Subcutaneous abdominal adipose tissue (tissue), 5 donors: ENCODE measurements around the gene SHB.
A peak's percentile ranks its signal among the peaks of the same experiment; 100 is the strongest.

Experiments
- H3K27ac ChIP-seq: one replicate; pipeline ENCODE4 v1.7.0; 2013; ENCODE audit warnings: low read depth, mild to moderate bottlenecking, inconsistent platforms, low read length, moderate library complexity
- H3K27me3 ChIP-seq, 5 donors: one replicate each; pipeline ENCODE4 v1.7.0; 2013; ENCODE audit warnings: low read length in 5 of 5, inconsistent platforms in 1 of 5; ENCODE audit not compliant: control insufficient read depth in 5 of 5, insufficient read depth in 4 of 5
- H3K36me3 ChIP-seq, 5 donors: one replicate each; pipeline ENCODE4 v1.7.0; 2013; ENCODE audit warnings: low read length in 5 of 5; ENCODE audit not compliant: control insufficient read depth in 5 of 5, insufficient read depth in 5 of 5
- H3K4me1 ChIP-seq, 5 donors: one replicate each; pipeline ENCODE4 v1.7.0; 2013; ENCODE audit warnings: low read length in 5 of 5, mild to moderate bottlenecking in 3 of 5, moderate library complexity in 1 of 5; ENCODE audit not compliant: control insufficient read depth in 5 of 5, insufficient read depth in 5 of 5
- H3K4me3 ChIP-seq, 5 donors: one replicate each; pipeline ENCODE4 v1.7.0; 2013; ENCODE audit warnings: low read length in 5 of 5, low read depth in 1 of 5
- H3K9ac ChIP-seq, 5 donors: one replicate each; pipeline ENCODE4 v1.7.0; 2013; ENCODE audit warnings: low read length in 5 of 5, mild to moderate bottlenecking in 4 of 5, moderate library complexity in 3 of 5
- H3K9me3 ChIP-seq, 5 donors: one replicate each; pipeline ENCODE4 v1.7.0; 2013; ENCODE audit warnings: low read length in 5 of 5; ENCODE audit not compliant: control insufficient read depth in 5 of 5
- donor health status: healthy.
- donor health status: healthy.
- donor health status: healthy.
- donor health status: healthy.
- donor health status: healthy.

Gene SHB

DNA sequence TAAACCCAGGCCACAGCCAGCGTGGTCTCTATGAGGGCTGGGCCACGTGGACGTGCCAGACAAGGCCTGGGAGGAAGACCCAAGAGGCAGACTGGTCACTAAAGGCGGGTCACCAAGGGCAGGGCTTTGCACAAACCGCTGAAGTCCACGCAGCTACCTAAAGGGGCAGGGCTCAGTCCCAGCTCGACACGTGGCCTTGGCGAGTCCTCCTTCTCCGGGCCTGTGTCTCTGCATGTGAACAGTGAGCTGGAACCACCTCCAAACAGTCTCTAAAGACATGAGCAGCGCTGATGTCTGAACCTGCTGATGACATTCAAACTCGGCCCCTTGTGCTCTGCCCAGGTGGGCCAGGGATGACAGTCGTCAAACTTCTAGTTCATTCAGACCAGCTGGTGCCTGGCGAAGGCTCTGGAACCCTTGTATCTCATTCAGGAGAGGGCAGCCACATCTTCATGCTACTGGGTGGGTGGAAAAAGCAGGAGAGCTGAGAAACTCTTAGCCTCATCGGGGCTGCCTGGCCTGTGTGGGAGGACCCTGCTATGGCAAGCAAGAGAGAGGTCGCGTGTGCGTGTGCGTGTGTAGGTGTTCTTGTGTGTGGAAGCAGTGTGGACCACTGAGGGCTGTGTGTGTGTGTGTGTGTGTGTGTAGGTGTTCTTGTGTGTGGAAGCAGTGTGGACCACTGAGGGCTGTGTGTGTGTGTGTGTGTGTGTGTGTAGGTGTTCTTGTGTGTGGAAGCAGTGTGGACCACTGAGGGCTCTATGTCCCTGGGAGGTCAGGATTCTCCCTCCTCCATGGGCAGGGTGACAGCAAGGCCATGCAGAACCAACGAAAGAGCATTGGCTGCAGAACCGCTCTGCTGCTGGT lies 151.0 kb downstream of the SHB start:
- Histone ChIP-seq H3K9ac (peak overlapping the region in 1 of 5 donors; percentile 30), H3K36me3 (peaks cover 0 to 15% (median 3%) of the 10 kb centered on the region in 5 donors), H3K4me1 (peaks cover 0 to 49% (median 12%) of the 10 kb centered on the region in 5 donors), H3K27me3 (no peaks in the 10 kb centered on the region), H3K9me3 (no peaks in the 10 kb centered on the region), H3K27ac (peak overlapping the region; percentile 65), H3K4me3 (no peak overlapping the region)

DNA sequence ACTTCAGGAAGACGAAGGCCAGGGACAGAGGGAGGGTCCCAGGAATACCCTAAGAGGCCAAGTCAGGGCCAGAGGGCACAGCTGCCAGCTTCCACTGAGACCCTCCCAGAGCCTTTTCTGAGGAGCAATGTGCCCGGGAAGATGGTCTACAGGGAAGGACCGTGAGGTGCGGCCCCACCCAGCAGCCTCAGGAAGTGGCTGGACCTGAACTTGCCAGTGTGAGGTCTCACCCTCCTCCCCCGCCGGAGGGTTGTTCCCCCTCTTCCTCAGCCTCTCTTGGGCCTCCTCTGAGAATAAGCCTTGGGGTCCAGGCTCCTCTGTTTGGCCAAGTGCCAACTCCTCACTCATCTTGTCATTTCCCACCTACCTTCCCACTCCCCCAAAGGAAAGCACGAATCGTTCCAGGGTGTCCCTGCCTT lies 151.7 kb downstream of the SHB start:
- no peaks in the 10 kb centered on the region for H3K27me3 ChIP-seq
- H3K27ac ChIP-seq = peak overlapping the region; percentile 65
- H3K4me1 ChIP-seq = peaks cover 0 to 49% (median 12%) of the 10 kb centered on the region in 5 donors
- H3K9ac ChIP-seq = peak overlapping the region in 1 of 5 donors; percentile 4
- H3K36me3 ChIP-seq = peaks cover 0 to 15% (median 3%) of the 10 kb centered on the region in 5 donors
- no peaks in the 10 kb centered on the region for H3K9me3 ChIP-seq
- H3K4me3 ChIP-seq = no peak overlapping the region

- Histone ChIP-seq H3K9ac (peak overlapping the region in 1 of 5 donors; percentile 4), H3K4me3 (no peak overlapping the region), H3K27me3 (no peaks in the 10 kb centered on the region), H3K9me3 (no peaks in the 10 kb centered on the region), H3K4me1 (peaks cover 0 to 49% (median 8%) of the 10 kb centered on the region in 5 donors), H3K36me3 (peaks cover 0 to 15% (median 3%) of the 10 kb centered on the region in 5 donors), H3K27ac (peak overlapping the region; percentile 65)
Measured at GRCh38 chr9:37916471-37917312, 152.3 kb downstream of the SHB start.

DNA sequence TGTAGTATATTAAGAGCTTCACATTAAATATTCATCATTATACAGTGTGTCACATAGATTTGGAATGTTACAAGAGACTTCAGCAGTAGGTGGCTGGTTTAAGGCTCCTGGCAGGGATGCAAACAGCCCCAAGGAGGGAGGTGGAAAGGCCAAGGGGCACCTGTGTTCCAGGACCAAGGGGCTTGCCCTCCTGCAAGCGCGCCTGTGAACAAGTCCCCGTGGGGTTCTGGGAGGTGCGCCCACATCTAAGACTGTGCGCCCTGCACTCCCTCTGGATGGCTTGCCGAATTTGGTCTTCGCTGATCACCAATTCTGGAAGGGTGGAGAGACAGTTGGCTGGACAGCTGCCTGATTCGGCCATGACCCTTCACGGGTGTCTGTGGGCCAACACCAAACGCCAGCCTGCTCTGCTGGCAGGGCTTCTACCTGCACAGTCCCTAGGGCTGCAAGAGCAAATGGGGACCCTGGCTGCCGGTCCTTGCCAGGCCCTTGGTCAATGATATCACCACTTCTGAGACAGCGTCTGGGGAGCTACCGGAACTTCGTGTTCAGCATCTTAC lies 153.0 kb downstream of the SHB start:
- peaks cover 0 to 53% (median 7%) of the 10 kb centered on the region in 5 donors for H3K4me1 ChIP-seq
- peak overlapping the region; percentile 65 for H3K27ac ChIP-seq
- no peak overlapping the region for H3K9ac ChIP-seq

DNA sequence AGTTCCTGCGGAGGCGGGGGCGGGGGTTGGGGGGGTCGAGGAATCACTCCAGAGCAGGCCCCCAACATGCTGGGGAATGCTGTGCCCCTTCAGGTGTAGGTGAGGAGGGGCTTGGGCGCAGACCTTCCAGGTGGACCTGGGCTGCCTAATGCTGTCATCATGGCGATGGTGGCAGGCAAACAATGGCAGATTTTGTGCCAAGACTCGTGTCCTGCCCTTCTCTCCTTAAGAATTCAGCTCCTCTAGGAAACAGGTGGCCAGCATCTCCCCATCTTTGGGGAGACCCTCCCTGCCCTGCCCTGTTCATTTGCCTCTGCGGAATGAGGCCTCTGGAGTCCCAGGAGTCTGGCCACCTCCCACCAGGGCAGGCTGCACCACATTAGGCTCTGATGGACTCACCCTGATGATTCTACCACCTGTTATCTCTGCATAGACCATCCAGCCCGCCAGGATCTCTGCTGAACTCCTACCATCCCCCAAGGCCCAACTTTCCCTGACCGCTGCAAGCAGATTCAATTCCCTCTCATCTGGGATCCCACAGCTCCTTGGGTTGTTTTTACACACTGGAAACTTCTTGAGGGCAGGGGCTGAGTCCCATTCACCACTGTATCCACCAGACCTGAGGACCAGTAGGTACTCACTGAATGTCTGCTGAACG lies 154.2 kb downstream of the SHB start:
- Histone ChIP-seq H3K9ac (no peak overlapping the region), H3K27me3 (no peaks in the 10 kb centered on the region), H3K27ac (no peak overlapping the region), H3K4me1 (peaks cover 0 to 53% (median 7%) of the 10 kb centered on the region in 5 donors), H3K9me3 (no peaks in the 10 kb centered on the region), H3K36me3 (peaks cover 0 to 15% (median 3%) of the 10 kb centered on the region in 5 donors), H3K4me3 (no peak overlapping the region)

More for the DNA sequence above, 153.0 kb downstream of the SHB start:
- Histone ChIP-seq H3K4me3 (no peak overlapping the region), H3K27me3 (no peaks in the 10 kb centered on the region), H3K36me3 (peaks cover 0 to 15% (median 3%) of the 10 kb centered on the region in 5 donors), H3K9me3 (no peaks in the 10 kb centered on the region)

- H3K27me3 ChIP-seq = no peaks in the 10 kb centered on the region
- H3K4me3 ChIP-seq = no peak overlapping the region
- H3K9ac ChIP-seq = no peak overlapping the region
- peaks cover 0 to 53% (median 7%) of the 10 kb centered on the region in 5 donors for H3K4me1 ChIP-seq
- no peak overlapping the region for H3K27ac ChIP-seq
- no peaks in the 10 kb centered on the region for H3K9me3 ChIP-seq
- H3K36me3 ChIP-seq = peaks cover 0 to 11% (median 0%) of the 10 kb centered on the region in 5 donors
Measured at GRCh38 chr9:37914154-37914551, 154.9 kb downstream of the SHB start.

DNA sequence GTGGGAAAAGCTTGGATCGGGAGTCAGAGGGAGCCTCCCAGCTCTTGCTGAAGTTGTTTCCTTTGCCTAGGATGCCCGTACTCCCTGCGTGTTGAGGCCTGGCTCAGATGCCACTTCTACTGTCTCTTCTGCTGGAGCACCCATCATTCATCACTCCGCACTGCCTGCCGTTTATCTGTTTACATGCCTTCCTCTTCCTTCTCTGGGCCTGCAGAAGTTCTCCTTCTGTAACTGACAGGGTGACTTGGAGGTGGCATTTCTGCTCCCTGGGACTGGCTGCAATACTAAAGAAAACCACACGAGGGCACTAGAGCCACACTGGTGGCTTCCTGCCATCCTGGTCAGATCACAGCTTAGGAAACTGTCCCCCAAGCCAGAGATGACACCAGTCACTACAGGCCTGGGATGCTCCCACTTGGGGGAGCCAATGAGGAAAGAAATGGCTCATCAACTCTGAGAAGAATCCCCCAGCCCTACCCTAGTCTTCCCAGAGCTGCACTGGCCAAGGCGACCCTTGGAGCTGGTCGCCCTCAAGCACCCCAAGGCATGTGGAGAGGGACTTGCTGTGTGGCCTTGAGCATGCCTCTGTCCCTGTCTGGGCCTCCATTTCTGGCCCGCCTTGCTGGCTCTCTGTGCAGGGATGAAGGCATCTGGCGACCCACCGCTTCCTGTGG lies 155.4 kb downstream of the SHB start:
- Histone ChIP-seq H3K9me3 (no peaks in the 10 kb centered on the region), H3K27ac (no peak overlapping the region), H3K27me3 (no peaks in the 10 kb centered on the region), H3K4me1 (peaks cover 0 to 53% (median 7%) of the 10 kb centered on the region in 5 donors), H3K9ac (no peak overlapping the region), H3K4me3 (no peak overlapping the region), H3K36me3 (peaks cover 0 to 11% (median 0%) of the 10 kb centered on the region in 5 donors)

DNA sequence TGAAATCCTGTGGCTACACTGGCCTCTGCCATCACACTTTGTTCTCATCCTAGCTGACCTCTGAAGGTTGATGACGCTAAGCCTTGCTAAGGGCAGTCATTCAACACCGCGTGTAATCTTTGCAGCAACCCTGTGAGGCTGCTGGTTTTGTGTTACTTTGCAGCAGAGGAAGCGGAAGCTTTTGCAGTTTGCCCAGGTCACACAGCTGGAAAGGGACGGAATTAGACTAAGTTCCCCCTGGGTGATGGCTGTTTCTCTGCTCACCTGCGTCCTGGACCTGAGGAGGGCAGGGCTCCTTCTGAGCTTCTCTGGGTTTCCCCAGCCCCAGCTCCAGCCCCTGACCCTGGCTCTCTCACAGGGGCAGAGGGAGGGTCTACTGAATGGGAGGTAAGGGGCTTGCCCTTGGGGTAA lies 157.8 kb downstream of the SHB start:
- Histone ChIP-seq H3K27ac (no peak overlapping the region), H3K9me3 (no peaks in the 10 kb centered on the region), H3K9ac (no peak overlapping the region), H3K36me3 (no peaks in the 10 kb centered on the region), H3K27me3 (no peaks in the 10 kb centered on the region), H3K4me3 (no peak overlapping the region), H3K4me1 (peaks cover 0 to 34% (median 3%) of the 10 kb centered on the region in 5 donors)

DNA sequence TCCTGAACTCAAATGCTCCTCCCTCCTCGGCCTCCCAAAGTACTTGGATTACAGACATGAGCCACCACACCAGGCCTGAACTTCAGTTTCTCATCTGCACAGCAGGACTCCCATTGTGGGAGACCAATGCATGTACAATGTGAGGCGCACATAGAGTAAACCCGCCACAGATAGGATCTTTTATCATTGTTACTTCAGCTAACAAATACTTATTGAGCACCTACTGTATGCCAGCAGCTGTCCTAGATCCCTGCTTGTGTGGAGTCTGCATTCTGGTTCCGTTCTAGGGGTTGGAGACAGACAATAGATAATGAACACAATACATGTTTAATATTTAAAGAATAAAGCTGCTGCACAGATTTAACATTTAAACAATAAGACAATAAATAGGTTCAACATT lies 158.8 kb downstream of the SHB start:
- Histone ChIP-seq H3K9me3 (no peaks in the 10 kb centered on the region), H3K9ac (no peak overlapping the region), H3K27me3 (no peaks in the 10 kb centered on the region), H3K36me3 (no peaks in the 10 kb centered on the region), H3K27ac (no peak overlapping the region), H3K4me3 (no peak overlapping the region), H3K4me1 (peaks cover 0 to 24% (median 1%) of the 10 kb centered on the region in 5 donors)
